Neural progenitor cell (in vitro differentiated cells): Measurements from ENCODE around the gene ADGB.

Experiments
- CTCF ChIP-seq: fragments of 200-600 bp; sonication (generic); IDR thresholded peaks from 2 replicates; pipeline ENCODE4 v1.5.1; 2017; ENCODE audit warnings: antibody characterized with exemption, mild to moderate bottlenecking
- EZH2 ChIP-seq: fragments of 200-600 bp; sonication (generic); IDR thresholded peaks from 2 replicates; pipeline ENCODE4 v1.6.1; 2017; ENCODE audit warnings: antibody characterized with exemption, mild to moderate bottlenecking, moderate library complexity

GRCh38 chr6:146651482-146651863, 52.7 kb downstream of the ADGB start:
- no peak for TF ChIP-seq CTCF
- TF ChIP-seq EZH2: no peak
